GM20000 (cell line): ENCODE results near the gene PADI4.
"Not testable (repeated sequence)": the region's sequence is repeated elsewhere in the genome, so short reads cannot be mapped to it uniquely, and the experiment has no call there.

ENCODE experiments used
- DNase-seq: peaks from one replicate; pipeline ENCODE4 v3.0.0; 2012; ENCODE audit warnings: low spot score
- CTCF ChIP-seq: IDR thresholded peaks from 2 replicates; pipeline ENCODE4 v1.5.1; 2012; ENCODE audit warnings: mild to moderate bottlenecking, control low read depth; ENCODE audit errors: extremely low read depth, missing control alignments

Gene PADI4

GRCh38 chr1:17330856-17331255 is 22.9 kb downstream of the PADI4 start:
- no peak for DNase-seq
- TF ChIP-seq CTCF, result no peak

- DNase-seq, result no peak
- TF ChIP-seq CTCF, result no peak
Measured at GRCh38 chr1:17333081-17333480, 25.1 kb downstream of the PADI4 start.

GRCh38 chr1:17335821-17336710 is 28.1 kb downstream of the PADI4 start:
- peak; percentile 61 for DNase-seq
- peak; percentile 70 for TF ChIP-seq CTCF

- no peak for DNase-seq
- TF ChIP-seq CTCF, result no peak
Measured at GRCh38 chr1:17338706-17339493, 30.9 kb downstream of the PADI4 start.

- DNase-seq, result no peak
- TF ChIP-seq CTCF, result no peak
Measured at GRCh38 chr1:17339521-17339920, 31.5 kb downstream of the PADI4 start.

GRCh38 chr1:17340358-17340757 is 32.4 kb downstream of the PADI4 start:
- TF ChIP-seq CTCF, result no peak
- DNase-seq, result no peak

GRCh38 chr1:17342014-17342441 is 34.0 kb downstream of the PADI4 start:
- no peak for DNase-seq
- no peak for TF ChIP-seq CTCF

GRCh38 chr1:17345506-17345905 is 37.5 kb downstream of the PADI4 start:
- not testable (repeated sequence) for DNase-seq
